ENCODE measurements around the gene POLR1E.
"Not testable (repeated sequence)": the region's sequence is repeated elsewhere in the genome, so short reads cannot be mapped to it uniquely, and the experiment has no call there.

Gene POLR1E

DNA sequence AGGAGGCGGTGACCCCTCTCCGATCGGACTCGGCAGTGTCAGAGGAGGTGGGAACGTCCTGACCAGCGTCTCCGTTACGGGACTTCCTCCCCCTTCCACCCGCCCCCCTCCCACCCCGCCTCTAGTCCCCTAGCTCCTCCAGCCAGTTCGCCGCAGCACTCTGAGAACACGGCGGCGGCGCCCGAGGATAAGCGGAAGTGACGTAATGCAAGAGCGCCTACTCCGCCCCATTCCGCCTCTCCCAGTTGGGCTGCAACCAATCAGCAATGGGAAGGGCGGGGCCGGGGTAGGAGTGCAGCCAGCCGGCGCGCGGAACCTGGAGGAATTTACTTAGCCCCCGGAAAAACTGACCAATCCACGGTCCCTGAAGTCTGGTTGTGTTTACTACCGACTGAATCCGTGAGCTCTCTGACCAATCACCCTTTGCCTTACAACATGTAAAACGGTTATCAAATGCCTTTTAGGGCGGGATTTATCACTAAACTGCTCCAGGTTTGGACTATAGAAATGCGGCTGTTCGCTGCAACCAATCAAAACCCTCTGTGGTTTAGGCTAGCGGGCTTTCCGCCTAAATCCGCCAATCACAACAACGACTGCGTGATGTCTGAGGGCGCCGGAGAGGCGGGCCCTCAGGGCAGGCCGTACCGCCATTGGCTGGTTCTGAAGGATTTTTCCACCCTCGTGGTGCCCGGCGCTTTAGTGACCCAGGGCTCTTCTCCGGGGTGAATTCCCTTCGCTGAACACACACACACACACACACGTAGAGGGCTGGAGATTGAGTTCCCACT, 20.3 kb upstream of the POLR1E start, which contains the start of gene ZBTB5:
ZBTB5 (minus strand) TSS at position 202 of the 788 bp plus-strand sequence. CDS start 22,899 bp downstream, outside the sequence.
- peak; percentile 99 for DNase-seq (ENCODE audit: low read depth, low spot score)

GRCh38 chr9:37466037-37466709, 19.6 kb upstream of the POLR1E start:
- no peak for DNase-seq (ENCODE audit: low read depth, low spot score)

GRCh38 chr9:37467530-37467929, 18.2 kb upstream of the POLR1E start:
- DNase-seq (ENCODE audit: low read depth, low spot score): not testable (repeated sequence)

DNA sequence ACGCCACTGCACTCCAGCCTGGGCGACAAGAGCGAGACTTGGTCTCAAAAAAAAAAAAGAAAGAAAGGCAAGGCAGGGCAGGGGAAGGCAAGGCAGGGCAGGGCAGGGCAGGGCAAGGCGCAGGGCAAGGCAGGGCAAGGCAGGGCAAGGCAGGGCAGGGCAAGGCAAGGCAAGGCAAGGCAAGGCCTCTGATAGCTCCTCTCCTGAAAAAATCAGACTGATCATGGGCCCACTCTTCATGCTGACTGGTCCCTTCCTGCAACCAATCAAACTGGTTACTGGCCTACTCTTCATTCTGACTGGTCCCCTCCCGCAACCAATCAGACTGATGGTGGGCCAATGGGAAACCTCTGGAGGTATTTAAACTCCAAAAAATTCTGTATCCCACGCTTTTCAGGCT, 17.1 kb upstream of the POLR1E start:
- DNase-seq (ENCODE audit: low read depth, low spot score): no peak

DNA sequence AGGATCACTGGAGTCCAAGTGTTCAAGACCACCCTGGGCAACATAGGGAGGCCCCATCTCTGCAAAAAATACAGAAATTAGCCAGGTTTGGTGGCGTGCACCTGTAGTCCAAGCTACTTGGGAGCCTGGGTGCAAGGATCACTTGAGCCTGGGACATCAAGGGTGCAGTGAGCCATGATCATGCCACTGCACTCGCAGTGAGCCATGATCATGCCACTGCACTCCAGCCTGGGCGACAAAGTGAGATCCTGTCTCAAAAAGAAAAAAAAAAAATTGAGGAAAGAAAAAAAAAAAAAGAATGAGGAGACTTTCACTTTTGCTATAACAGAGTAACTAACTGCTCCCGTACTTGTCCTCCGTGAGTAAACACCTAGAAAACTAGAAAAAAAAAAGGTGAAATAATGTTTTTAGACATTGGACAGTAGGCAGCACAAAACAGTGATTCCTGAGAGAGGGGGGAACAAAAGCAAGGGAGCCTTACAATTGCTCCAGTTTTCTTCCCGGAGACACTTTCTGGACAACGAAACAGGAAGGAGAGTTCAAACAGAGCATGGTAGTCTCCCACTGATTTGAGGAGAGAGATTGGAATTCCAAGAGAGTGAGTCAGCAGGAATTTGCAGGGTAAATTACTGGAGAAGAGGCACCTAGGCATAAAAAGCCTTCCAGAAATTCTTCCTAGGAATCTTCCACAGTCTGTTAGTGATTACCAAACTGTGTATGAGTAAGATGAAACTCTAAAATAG, 13.6 kb upstream of the POLR1E start:
- peak; percentile 42 for DNase-seq (ENCODE audit: low read depth, low spot score)

DNA sequence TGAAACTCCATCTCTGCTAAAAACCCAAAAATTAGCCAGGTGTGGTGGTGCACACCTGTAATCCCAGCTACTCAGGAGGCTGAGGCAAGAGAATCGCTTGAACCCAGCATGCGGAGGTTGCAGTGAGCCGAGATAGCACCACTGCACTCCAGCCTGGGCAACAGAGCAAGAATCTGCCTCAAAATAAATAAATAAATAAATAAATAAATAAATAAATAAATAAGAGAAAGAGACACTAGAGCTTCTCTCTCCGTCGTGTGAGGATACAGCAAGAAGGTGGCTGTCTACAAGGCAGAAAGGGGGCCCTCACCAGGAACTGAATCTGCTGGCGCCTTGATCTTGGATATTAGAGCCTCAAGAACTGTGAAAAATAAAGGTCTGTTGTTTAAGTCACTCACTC, 11.8 kb upstream of the POLR1E start:
- DNase-seq (ENCODE audit: low read depth, low spot score): not testable (repeated sequence)

DNA sequence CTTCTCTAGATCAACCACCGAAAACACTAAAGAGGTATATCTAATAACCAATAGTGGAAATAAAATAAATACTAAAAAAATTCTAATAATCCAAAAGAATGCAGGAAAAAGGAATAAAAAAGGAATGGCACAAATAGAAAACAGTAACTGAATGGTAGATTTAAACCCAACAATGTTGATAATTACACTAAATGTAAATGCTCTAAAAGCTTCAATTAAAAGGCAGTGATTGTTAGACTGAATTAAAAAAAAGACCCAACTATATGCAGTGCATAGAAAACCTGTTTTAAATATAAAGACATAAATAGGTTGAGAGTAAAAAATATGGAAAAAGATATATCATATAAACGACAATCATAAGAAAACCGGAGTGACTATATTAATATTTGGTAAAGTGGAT, 11.3 kb upstream of the POLR1E start:
- no peak for DNase-seq (ENCODE audit: low read depth, low spot score)

GRCh38 chr9:37476930-37477329, 8.8 kb upstream of the POLR1E start:
- DNase-seq (ENCODE audit: low read depth, low spot score): no peak

DNA sequence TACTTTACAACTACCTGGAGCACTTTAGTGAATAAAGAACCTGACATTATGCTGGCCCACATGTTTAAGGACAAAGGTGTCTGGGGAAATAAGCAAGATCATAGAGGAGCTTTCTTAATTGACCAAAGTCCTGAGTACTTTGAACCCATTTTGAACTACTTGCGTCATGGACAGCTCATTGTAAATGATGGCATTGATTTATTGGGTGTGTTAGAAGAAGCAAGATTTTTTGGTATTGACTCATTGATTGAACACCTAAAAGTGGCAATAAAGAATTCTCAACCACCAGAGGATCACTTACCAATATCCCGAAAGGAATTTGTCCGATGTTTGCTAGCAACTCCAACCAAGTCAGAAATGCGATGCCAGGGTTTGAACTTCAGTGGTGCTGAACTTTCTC, 8.3 kb upstream of the POLR1E start:
- DNase-seq (ENCODE audit: low read depth, low spot score): not testable (repeated sequence)

DNA sequence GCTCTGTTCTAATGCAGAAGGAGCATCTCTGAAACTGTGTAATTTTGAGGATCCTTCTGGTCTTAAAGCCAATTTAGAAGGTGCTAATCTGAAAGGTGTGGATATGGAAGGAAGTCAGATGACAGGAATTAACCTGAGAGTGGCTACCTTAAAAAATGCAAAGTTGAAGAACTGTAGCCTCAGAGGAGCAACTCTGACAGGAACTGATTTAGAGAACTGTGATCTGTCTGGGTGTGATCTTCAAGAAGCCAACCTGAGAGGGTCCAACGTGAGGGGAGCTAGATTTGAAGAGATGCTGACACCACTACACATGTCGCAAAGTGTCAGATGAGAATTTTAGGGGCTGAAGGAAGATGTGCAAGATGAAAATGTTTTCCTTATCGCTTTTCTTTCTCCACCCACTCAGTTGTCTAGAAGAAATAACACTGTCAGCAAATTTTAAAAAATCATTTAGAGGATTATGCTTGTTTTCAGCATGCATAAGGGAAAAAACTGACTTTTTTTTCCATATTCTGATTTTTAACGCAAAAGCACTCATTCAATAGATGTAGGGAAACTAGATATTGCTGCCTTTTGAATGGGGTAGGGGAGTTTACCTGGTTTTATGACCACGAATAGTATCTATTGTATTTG, 7.6 kb upstream of the POLR1E start:
- not testable (repeated sequence) for DNase-seq (ENCODE audit: low read depth, low spot score)

GRCh38 chr9:37480759-37481158, 5.0 kb upstream of the POLR1E start:
- DNase-seq (ENCODE audit: low read depth, low spot score): no peak

DNA sequence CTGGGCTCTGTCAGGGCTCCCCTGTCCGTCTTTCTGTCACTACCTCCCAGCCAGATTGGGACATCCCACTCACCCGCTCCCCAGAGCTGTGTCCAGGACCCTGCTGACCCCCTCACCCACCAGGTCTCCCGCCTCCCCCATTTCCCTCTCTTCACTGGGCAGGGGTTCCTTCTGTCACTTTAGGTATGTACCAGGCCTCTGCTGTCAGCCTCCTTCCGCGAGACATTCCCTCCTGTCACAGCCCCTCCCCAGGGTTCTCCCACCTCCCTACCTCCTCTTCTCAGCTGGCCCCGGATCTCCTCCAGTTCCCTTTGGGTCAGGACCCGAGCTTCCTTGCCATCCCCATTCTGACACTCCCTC, 488 bp downstream of the POLR1E start:
- DNase-seq (ENCODE audit: low read depth, low spot score): no peak

DNA sequence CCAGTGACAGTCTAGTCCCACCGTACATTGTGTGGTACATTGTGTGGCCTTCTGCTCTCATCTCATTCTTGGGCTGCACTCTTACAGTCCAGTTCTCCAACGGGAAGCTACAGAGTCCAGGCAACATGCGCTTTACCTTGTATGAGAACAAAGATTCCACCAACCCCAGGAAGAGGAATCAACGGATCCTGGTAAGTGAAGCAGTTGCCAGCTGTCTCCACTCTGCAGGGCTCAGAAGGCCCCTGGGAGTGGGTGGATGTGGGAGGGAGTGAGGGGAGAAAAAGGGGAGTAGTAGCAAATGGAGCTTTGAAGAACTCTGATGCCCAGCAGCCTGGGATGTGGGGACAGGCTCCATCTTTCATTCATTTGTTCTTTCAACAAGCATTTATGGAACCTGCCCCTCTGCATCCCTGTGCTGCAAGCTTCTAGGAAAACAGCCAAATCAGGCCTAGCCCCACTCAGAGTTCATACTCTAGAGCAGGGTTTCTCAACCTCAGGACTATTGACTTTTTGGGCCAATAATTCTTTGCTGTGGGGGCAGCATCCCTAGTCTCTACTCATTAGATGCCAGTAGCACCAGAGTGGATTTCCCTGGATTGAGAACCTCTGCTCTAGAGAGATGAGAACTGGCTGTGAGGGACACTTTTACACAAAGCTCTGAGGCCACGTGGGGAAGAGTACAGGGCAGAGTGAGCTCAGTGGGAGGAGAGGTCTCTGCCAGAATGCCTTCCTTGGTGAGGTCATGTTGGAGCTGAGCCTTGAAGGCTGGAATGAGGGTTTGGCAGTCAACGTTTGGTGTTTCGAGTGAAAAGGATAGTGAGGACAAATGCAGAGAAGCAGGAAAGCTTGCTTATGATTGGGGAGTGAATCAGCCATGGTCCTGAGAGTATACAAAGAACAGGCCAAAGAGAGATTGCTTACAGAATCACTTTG, 1.1 kb downstream of the POLR1E start:
- DNase-seq (ENCODE audit: low read depth, low spot score): no peak

DNA sequence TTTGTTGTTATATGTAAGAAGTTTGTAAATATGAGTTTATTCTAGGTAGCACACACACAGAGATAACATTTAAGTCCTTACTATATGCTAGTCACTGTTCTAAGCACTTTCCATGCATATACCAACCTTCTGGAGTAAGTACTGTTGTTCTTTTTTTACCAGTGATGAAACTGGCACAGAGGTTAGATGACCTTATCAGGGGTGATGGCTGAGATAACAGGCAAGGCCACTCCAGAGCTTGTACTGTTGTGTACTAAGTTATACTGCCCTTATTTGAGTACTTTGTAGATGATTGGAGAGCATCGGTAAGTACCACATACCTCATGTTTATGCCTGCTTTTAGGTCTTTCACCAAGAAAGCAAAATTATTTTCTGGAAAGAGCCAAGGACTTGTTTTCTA, 6.2 kb downstream of the POLR1E start:
- DNase-seq (ENCODE audit: low read depth, low spot score): no peak

DNA sequence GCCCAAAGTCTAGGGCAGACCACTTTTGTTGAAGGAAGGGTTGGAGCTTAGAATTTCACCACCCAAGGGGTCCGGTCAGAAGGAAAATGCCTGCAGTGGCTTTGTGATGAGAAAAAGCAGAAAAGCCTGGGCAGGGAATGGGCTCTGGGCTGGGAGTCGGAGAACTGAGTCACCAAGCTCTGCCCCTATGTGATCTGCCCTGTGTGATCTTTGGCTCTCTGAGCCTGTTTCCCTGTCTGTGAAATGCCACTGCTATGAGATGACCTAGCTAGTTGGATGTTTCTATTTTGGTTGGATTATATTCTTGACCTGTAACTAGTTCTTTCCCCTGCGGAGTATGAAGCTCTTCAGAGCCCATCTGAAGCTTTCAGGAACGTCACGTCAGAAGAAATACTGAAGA, 9.8 kb downstream of the POLR1E start:
- no peak for DNase-seq (ENCODE audit: low read depth, low spot score)

- no peak for DNase-seq (ENCODE audit: low read depth, low spot score)
Observed at GRCh38 chr9:37496020-37496419, 10.3 kb downstream of the POLR1E start.

DNA sequence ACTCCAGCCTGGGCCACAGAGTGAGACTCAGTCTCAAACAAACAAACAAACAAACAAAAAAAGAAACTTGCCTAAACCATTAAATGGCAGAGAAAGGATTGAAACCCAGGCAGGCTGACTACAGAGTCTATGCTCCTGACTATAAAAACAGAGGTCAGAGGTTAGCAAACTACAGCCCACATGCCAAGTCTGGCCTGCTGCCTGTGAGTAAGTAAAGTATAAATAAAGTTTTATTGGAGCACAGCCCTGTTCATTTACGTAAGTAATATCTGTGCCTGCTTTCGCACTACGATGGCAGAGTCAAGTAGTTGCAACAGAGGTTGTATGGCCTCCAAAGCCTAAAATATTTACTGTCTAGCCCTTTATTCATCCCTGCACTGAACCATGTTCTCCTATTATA, 11.6 kb downstream of the POLR1E start:
- no peak for DNase-seq (ENCODE audit: low read depth, low spot score)

DNA sequence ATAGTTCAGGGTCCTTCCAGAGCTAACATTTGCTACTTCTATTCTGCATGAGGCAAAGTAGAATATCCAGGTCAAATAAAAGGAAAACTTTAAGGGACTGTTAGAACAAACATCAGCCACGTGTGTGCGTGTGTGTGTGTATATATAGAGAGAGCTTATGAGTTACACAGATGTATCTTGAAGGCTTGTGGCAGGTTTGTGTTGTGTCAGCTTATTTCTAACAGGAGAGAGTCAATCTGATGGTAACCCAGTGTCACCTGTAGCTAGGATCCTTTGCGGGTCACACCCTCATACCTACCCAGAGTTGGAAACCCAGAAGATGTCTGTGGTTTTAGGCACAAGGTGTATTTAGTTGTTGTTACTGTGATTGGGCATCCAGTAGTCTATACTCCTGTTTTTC, 12.7 kb downstream of the POLR1E start:
- DNase-seq (ENCODE audit: low read depth, low spot score): no peak

DNA sequence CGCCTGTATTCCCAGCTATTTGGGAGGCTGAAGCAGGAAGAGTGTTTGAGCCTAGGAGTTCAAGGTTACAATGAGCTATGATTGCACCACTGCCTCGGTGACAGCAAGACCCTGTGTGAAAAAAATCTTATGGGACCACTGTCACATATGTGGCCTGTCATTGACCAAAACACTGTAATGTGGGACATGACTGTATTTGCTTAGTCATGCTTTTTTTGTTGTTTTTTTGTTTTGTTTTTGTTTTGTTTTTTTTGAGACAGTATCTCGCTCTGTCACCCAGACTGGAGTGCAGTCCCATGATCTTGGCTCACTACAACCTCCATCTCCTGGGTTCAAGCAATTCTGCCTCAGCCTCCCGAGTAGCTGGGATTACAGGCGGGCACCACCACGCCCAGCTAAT, 13.5 kb downstream of the POLR1E start:
- no peak for DNase-seq (ENCODE audit: low read depth, low spot score)

DNA sequence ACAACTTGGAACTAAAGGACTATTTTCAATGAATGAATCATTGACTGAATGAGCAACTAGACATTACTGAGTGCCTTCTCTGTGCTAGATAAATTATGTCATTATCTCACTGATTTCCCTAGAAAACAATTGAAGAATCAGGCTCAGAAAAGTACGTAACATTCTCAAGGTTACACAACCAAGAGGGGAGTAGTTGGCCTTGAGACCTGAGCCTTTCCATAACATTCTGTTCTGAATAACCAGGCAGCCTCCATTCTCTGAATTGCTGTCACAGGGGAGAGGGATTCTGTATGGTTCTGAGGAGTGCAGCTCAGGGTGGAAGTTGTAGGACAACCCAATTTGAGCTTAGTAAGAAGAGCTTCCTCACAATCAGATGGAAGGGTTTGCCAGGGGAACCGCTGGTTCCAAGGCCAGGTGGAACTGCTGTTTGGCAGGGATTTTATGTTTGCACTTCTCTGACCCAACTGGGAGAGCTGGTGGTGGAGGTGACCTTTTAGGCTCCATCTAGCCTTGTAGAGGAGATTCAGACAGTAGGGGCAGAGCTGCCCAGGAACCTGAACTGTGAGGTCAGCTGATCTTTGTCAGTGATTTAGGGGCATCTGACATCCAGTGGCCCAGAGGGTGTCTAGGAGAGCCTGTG, 16.3 kb downstream of the POLR1E start:
- DNase-seq (ENCODE audit: low read depth, low spot score): no peak
